GM19324 (cell line): Measurements from ENCODE around the gene ATP5MG.
"Not testable (repeated sequence)": the region's sequence is repeated elsewhere in the genome, so short reads cannot be mapped to it uniquely, and the experiment has no call there.

Source experiments
- ATAC-seq: cut with Tn5 transposase; IDR thresholded peaks from one replicate; pipeline ENCODE4 v1.9.1; 2021; ENCODE audit warnings: mild to moderate bottlenecking, moderate library complexity; ENCODE audit not compliant: unreplicated experiment, low FRiP score

Gene ATP5MG

GRCh38 chr11:118401151-118401879, at the start of gene ATP5MG:
ATP5MG (plus strand) TSS chr11:118401606; CDS start chr11:118401666, 60 bp downstream.
- ATAC-seq, result peak; percentile 69

GRCh38 chr11:118353084-118353710, 48.2 kb upstream of the ATP5MG start:
- ATAC-seq, result no peak

- no peak for ATAC-seq
Measured at GRCh38 chr11:118358071-118358470, 43.3 kb upstream of the ATP5MG start.

- ATAC-seq, result peak; percentile 91
Measured at GRCh38 chr11:118359295-118359958, 42.0 kb upstream of the ATP5MG start, which contains the start of gene UBE4A. UBE4A (plus strand) TSS chr11:118359600; CDS start chr11:118365081, 5,481 bp downstream.

GRCh38 chr11:118364956-118365615, 36.3 kb upstream of the ATP5MG start:
- no peak for ATAC-seq

- no peak for ATAC-seq
Measured at GRCh38 chr11:118366287-118366686, 35.1 kb upstream of the ATP5MG start.

- no peak for ATAC-seq
Measured at GRCh38 chr11:118370774-118371173, 30.6 kb upstream of the ATP5MG start.

- no peak for ATAC-seq
Measured at GRCh38 chr11:118373263-118373662, 28.1 kb upstream of the ATP5MG start.

- no peak for ATAC-seq
Measured at GRCh38 chr11:118373871-118374270, 27.5 kb upstream of the ATP5MG start.

- no peak for ATAC-seq
Measured at GRCh38 chr11:118374729-118375128, 26.7 kb upstream of the ATP5MG start.

- no peak for ATAC-seq
Measured at GRCh38 chr11:118375978-118376377, 25.4 kb upstream of the ATP5MG start.

- no peak for ATAC-seq
Measured at GRCh38 chr11:118379497-118379896, 21.9 kb upstream of the ATP5MG start.

GRCh38 chr11:118380571-118380970, 20.8 kb upstream of the ATP5MG start:
- no peak for ATAC-seq

GRCh38 chr11:118382954-118383353, 18.5 kb upstream of the ATP5MG start:
- ATAC-seq, result no peak

GRCh38 chr11:118383657-118384056, 17.7 kb upstream of the ATP5MG start:
- ATAC-seq, result no peak

- ATAC-seq, result no peak
Measured at GRCh38 chr11:118396097-118396501, 5.3 kb upstream of the ATP5MG start.

- no peak for ATAC-seq
Measured at GRCh38 chr11:118397448-118397847, 4.0 kb upstream of the ATP5MG start.

- no peak for ATAC-seq
Measured at GRCh38 chr11:118398791-118399559, 2.4 kb upstream of the ATP5MG start.

- no peak for ATAC-seq
Measured at GRCh38 chr11:118401880-118402590, 629 bp downstream of the ATP5MG start.

GRCh38 chr11:118402594-118402993, 1.2 kb downstream of the ATP5MG start:
- not testable (repeated sequence) for ATAC-seq
